HG03575 (cell line): ENCODE data around the gene CR1.
"Not testable (repeated sequence)": the region's sequence is repeated elsewhere in the genome, so short reads cannot be mapped to it uniquely, and the experiment has no call there.

Experiments used
- ATAC-seq: cut with Tn5 transposase; IDR thresholded peaks from one replicate; pipeline ENCODE4 v1.9.1; 2021; ENCODE audit not compliant: unreplicated experiment, insufficient number of reproducible peaks, low FRiP score; ENCODE audit errors: extremely low read depth

CR1 gene

DNA sequence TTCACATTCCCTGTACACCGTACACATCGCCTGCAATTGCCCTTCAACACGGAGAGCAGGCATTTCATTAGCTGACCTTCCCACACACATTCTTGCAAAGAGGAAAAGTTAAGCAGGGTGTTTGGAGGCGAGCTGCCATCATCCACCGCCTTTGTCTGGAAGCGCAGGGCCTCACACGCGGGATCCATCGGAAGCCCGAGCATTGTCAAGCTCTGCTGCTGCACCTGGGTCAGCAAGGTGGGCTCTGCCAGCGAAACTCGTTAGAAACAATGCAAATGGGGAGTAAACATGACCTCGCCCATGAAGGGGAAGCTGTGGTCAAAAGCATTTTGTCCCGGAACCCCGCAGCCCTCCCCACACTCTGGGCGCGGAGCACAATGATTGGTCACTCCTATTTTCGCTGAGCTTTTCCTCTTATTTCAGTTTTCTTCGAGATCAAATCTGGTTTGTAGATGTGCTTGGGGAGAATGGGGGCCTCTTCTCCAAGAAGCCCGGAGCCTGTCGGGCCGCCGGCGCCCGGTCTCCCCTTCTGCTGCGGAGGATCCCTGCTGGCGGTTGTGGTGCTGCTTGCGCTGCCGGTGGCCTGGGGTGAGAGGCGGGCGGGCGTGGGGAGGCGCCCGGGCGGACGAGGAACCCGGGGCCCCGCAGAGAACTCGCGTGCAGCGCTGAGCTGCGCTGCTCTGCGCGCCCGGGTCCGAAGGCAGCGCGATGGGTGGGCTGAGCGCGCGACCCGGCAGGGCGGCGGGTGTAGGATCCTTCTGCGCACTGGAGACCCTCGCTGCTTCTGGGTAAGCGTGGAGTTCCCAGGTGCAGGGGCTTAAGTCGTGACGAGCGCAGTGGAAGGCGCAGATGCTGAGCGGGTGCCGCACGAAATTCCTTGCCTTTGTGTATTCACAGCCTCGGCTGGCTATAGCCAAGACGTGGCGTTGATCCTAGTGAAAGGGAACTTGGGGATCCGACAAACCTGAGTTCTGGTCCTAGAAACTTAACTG lies at the start of gene CR1:
Gene CR1 (plus strand): TSS at position 357 of the 992 bp plus-strand sequence. CDS start 111 bp downstream, at position 468.
- ATAC-seq = no peak

GRCh38 chr1:207453710-207454045 lies 42.3 kb upstream of the CR1 start:
- ATAC-seq = no peak

- no peak for ATAC-seq
These were observed 41.7 kb upstream of the CR1 start, which contains the start of gene CR2 for GRCh38 chr1:207454046-207454964. Gene CR2 (plus strand): TSS chr1:207454328. CDS start chr1:207454419, 91 bp downstream.

DNA sequence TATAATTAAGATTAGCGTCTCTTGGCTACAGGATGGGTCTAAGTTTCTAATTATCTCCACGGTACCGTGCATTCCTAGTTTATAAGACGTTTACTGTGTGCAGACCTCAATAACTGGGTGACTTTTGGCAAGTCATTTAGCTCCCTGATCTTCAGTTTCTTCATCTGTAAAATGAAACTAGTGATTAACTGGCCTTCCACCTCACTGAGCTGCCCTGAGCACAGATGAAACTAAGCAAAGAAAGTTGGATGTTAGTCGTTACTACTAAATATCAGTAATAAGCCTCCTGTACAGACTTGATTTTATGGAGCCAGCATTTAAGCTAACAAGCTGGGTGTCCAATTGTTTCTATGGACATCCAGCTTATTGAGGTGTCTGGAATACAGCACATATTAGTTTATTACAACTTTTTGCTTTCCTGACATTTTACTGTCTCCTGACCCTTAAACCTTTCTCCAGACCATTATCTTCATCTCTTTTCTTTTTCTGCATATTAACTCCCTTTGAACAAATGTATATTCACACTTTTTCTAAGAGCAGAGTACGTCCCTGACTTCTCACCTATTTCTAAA lies 40.7 kb upstream of the CR1 start:
- ATAC-seq = no peak

GRCh38 chr1:207458414-207458813 lies 37.5 kb upstream of the CR1 start:
- no peak for ATAC-seq

DNA sequence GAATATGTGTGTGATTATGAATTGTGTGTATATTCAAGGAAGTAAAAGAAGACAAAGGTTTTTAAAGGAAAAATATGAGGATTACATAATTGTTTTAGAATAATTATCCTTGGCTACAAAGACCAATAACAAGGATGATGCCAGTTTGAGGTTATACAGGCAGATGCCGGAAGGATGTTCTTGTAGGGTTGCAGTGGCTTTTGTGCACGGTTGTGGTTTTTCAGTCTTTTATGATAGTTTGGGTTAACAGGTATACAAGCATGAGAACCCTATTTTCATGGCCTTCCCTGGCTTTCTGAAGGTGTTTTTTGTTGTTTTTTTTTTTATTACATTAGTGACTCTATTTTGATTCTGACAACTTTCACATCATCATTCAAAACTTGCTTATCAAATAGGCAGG lies 36.9 kb upstream of the CR1 start:
- no peak for ATAC-seq

- no peak for ATAC-seq
These were observed 34.3 kb upstream of the CR1 start for GRCh38 chr1:207461649-207462048.

DNA sequence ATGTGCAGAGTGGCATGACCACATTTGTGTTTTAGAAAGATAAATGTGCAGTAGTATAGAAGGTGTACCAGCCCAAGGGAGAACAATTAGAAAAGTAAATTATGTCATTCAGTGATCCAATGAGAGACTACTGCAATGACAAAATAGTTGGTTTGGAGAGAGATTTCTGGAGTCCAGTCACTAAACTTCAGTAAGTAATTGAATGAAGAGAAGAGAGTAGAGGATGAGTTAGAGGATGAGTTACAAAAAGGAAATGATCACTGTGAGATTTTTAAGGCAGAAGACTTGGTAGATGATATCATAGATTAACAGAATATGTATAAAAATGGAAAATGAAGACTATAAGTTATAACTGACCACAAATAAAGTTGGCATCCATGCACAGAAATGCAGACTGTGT lies 33.4 kb upstream of the CR1 start:
- ATAC-seq = no peak

DNA sequence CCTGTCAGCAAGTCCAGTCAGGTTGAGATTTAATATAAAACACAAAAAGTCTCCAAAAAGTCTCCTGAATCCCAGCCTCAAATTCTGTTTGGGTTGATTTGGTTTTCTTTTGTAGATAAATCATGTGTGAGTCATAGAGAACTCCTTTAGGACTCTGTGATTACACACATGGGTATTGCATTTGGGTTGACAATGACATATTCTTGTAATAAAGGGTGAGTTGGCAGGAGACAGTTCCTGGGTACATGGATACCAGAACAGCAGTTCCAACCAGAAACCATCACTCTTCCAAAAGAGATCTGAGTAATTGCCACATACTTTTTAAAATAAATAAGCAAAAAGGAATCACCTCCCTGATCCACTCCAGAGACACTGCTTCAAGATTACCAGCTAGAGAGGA lies 32.9 kb upstream of the CR1 start:
- no peak for ATAC-seq

GRCh38 chr1:207463571-207463970 lies 32.4 kb upstream of the CR1 start:
- ATAC-seq = no peak

GRCh38 chr1:207470927-207471326 lies 25.0 kb upstream of the CR1 start:
- no peak for ATAC-seq

GRCh38 chr1:207474210-207474609 lies 21.7 kb upstream of the CR1 start:
- no peak for ATAC-seq

DNA sequence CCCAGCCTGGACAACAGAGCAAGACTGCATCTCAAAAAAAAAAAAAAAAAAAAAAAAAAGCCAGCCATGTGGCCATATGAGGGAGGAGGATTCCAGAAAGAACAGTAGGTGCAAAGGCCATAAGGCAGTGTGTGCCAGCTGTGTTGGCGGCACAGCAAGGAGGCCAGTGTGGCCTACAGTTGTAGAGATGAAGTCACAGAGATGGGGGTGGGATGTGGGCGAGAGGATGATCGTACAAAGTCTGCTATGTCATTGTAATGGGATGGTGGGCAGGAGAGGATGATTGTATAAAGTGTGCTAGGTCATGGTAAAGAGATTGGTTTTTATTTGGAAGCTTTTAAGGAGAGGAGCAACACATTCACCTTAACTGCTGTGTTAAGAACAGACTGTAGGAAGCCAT lies 9.8 kb upstream of the CR1 start:
- ATAC-seq = no peak

DNA sequence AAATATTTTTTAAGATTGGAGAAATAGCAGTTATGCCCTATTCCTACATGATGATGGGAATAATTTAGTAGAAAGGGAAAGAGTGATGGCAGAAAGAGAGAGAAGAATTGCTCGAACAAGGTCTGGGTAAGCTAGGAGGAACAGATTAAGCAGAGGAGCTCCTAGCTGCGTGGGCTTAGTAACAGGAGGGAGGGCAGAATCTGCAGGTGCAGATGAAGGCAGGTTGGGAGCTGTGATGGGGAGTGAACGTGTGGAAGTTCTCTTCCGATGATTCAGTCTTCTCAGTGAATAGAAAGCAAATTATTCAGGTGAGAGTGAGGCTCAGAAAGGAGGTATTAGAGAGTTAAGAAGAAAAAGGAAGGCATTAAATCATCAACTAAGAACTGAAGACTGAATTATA lies 8.3 kb upstream of the CR1 start:
- ATAC-seq = no peak

- no peak for ATAC-seq
These were observed 2.7 kb upstream of the CR1 start for GRCh38 chr1:207493212-207493611.

- no peak for ATAC-seq
These were observed 1.8 kb upstream of the CR1 start for GRCh38 chr1:207494171-207494570.

DNA sequence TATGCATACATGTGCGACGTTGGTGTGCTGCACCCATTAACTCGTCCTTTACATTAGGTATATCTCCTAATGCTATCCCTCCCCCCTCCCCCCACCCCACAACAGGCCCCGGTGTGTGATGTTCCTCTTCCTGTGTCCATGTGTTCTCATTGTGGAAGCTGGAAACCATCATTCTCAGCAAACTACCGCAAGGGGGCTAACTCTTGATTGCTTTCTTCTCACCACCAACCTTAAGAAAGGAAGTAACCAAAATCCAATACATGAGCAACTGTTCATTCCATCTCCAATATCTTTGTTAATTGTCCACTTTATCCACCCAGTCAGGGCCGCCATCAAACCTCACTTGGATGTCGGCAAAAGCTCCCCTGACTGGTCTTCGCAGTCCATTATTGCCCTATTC lies 676 bp upstream of the CR1 start:
- not testable (repeated sequence) for ATAC-seq

- ATAC-seq = no peak
These were observed 2.0 kb downstream of the CR1 start for GRCh38 chr1:207497941-207498340.

GRCh38 chr1:207499573-207499972 lies 3.6 kb downstream of the CR1 start:
- no peak for ATAC-seq
